Measurements from ENCODE around the gene COLQ. TPM values are rescaled to one million over a fixed set of nuclear protein-coding genes. Genes with fewer than 3 reads are reported as not detected.
A peak's percentile ranks its signal among the peaks of the same experiment; 100 is the strongest.

COLQ gene
- total RNA-seq, 2 experiments from 2014 or later: 2.3 to 2.9 TPM

DNA sequence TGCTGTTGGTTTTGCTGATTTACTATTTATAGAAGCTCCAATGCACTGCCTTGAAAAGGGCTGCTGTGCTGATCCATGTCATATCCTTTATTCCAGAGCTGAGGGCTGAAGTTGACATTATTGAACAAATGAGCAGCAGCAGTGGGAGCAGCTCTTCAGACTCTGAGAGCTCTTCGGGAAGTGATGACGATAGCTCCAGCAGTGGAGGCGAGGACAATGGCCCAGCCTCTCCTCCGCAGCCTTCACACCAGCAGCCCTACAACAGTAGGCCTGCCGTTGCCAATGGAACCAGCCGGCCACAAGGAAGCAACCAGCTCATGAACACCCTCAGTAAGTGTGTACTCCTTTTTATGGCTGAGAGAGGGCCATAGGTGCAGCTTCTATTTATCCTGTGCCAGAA lies 85.3 kb downstream of the COLQ start:
- Mint-ChIP-seq H3K4me3 (no peak overlapping the region), H3K36me3 (ENCODE audit: low read depth) (peaks cover 55% of the 10 kb centered on the region), H3K27ac (no peak overlapping the region), H3K9me3 (no peaks in the 10 kb centered on the region), H3K4me1 (ENCODE audit: low read depth) (peaks cover 15% of the 10 kb centered on the region), H3K27me3 (no peaks in the 10 kb centered on the region)
- ATAC-seq (no peak), DNase-seq (no peak)
- ChIA-PET POLR2A (interaction anchor here (0.6 kb wide), 1 partner anchor 186 kb away, joined by 4 read pairs; no protein-coding TSS in a partner anchor), CTCF (no interaction called here)
- TF ChIP-seq, protein P1, sequence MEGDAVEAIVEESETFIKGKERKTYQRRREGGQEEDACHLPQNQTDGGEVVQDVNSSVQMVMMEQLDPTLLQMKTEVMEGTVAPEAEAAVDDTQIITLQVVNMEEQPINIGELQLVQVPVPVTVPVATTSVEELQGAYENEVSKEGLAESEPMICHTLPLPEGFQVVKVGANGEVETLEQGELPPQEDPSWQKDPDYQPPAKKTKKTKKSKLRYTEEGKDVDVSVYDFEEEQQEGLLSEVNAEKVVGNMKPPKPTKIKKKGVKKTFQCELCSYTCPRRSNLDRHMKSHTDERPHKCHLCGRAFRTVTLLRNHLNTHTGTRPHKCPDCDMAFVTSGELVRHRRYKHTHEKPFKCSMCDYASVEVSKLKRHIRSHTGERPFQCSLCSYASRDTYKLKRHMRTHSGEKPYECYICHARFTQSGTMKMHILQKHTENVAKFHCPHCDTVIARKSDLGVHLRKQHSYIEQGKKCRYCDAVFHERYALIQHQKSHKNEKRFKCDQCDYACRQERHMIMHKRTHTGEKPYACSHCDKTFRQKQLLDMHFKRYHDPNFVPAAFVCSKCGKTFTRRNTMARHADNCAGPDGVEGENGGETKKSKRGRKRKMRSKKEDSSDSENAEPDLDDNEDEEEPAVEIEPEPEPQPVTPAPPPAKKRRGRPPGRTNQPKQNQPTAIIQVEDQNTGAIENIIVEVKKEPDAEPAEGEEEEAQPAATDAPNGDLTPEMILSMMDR (IDR thresholded peaks at IDR 0.05): no peak
- intact Hi-C loops (cut with micrococcal nuclease): no loop called here

DNA sequence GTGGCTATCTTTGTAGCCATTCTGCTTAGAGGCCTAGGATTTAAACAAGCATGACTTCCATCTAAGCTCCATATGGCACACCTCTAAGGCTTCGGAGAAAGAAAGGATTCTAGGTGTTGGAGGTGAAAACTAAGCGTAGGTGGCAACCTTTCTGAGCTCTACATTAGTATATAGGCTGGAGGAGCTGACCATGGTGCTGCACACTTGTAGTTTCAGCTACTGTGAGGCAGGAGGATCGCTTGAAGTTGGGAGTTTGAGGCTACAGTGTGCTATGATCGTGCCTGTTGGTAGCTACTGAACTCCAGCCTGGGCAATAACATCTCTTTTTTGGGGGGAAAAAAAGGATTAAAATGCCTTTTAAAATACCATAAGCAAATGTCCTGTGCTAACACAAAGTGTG lies 86.8 kb downstream of the COLQ start:
- no peaks in the 10 kb centered on the region for H3K27me3 Mint-ChIP-seq
- CTCF ChIA-PET: no interaction called here

DNA sequence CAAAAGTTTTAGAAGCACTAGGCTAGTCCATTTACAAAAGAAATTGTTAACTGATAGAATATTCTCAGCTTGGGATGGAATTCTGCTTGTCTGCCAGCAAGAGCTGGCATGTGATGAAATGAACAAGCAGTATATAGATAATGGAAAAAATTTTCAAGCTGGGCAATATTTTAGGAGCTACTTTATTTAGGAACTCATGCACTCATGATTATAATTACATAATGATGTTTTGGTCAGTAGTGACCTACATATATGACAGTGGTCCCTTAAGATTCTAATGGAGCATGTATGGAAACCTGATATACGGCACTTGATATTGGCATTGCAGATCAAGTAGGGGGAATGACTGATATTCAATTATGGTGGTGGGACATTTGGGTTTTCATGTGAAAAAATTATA lies 88.0 kb downstream of the COLQ start:
- H3K4me1 Mint-ChIP-seq (ENCODE audit: low read depth): peaks cover 25% of the 10 kb centered on the region
- TF ChIP-seq, protein P1 (IDR thresholded peaks at IDR 0.05): no peak
- CTCF ChIA-PET: interaction anchor here (1.9 kb wide), 1 partner anchor 28 kb away, joined by 4 read pairs; no protein-coding TSS in a partner anchor
- no peak for ATAC-seq
- H3K27me3 Mint-ChIP-seq: no peaks in the 10 kb centered on the region
- H3K27ac Mint-ChIP-seq: no peak overlapping the region
- intact Hi-C loops (cut with micrococcal nuclease): no loop called here
- POLR2A ChIA-PET: interaction anchor here (1.1 kb wide), 1 partner anchor 109 kb away, joined by 3 read pairs; no protein-coding TSS in a partner anchor
- H3K9me3 Mint-ChIP-seq: no peaks in the 10 kb centered on the region
- peaks cover 38% of the 10 kb centered on the region for H3K36me3 Mint-ChIP-seq (ENCODE audit: low read depth)
- DNase-seq: no peak
- no peak overlapping the region for H3K4me3 Mint-ChIP-seq

More for the DNA sequence above, 86.8 kb downstream of the COLQ start:
- Mint-ChIP-seq H3K9me3 (no peaks in the 10 kb centered on the region), H3K27ac (no peak overlapping the region), H3K36me3 (ENCODE audit: low read depth) (peaks cover 44% of the 10 kb centered on the region), H3K4me3 (no peak overlapping the region), H3K4me1 (ENCODE audit: low read depth) (peaks cover 15% of the 10 kb centered on the region)
- DNase-seq (peak; percentile 16), ATAC-seq (no peak)
- POLR2A ChIA-PET: interaction anchor here (1.2 kb wide), 1 partner anchor 35 kb away, joined by 3 read pairs; no protein-coding TSS in a partner anchor
- intact Hi-C loops (cut with micrococcal nuclease): no loop called here
- TF ChIP-seq, protein P1 (IDR thresholded peaks at IDR 0.05): no peak

DNA sequence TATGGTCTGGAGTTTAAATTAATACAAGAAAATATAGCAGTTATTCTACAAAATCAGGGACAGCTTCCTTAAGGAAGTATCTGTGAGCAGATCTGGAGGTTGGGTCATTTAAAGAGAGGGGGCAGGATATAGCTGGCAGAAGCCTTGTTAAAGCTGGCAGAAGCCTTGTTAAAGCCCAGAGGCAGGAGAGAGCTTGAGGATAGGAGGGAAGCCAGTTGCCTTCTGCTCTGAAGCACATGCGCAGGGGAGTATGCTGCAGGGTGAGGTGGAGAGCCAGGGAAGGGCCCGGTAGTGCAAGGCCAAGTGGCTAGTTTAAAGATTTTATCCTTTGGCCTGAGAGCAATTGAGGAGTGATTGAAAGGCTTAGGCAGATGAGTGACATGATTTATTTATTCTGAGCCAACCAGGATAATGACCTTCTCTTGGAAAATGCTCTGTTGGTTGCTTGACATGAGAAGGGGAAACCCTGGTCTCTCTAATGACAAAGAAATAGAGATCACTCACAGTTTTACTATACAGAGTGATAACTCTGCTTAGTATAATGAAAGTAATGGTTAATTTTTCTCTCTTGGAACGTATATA lies 90.2 kb downstream of the COLQ start:
- peaks cover 37% of the 10 kb centered on the region for H3K36me3 Mint-ChIP-seq (ENCODE audit: low read depth)
- H3K27ac Mint-ChIP-seq: peak overlapping the region; percentile 3
- peaks cover 4% of the 10 kb centered on the region for H3K9me3 Mint-ChIP-seq
- no peak for DNase-seq
- no peak overlapping the region for H3K4me3 Mint-ChIP-seq
- TF ChIP-seq, protein P1 (IDR thresholded peaks at IDR 0.05): no peak
- peaks cover 32% of the 10 kb centered on the region for H3K4me1 Mint-ChIP-seq (ENCODE audit: low read depth)
- ChIA-PET CTCF (interaction anchor here (0.8 to 3.0 kb wide), 7 partner anchors 26 to 323 kb away, joined by 3 to 15 read pairs (median 4); partner anchors contain the start of gene CAPN7), POLR2A (interaction anchor here (0.7 kb wide), 1 partner anchor 214 kb away, joined by 3 read pairs; no protein-coding TSS in a partner anchor)
- H3K27me3 Mint-ChIP-seq: no peaks in the 10 kb centered on the region
- intact Hi-C loops (cut with micrococcal nuclease): no loop called here
- no peak for ATAC-seq

DNA sequence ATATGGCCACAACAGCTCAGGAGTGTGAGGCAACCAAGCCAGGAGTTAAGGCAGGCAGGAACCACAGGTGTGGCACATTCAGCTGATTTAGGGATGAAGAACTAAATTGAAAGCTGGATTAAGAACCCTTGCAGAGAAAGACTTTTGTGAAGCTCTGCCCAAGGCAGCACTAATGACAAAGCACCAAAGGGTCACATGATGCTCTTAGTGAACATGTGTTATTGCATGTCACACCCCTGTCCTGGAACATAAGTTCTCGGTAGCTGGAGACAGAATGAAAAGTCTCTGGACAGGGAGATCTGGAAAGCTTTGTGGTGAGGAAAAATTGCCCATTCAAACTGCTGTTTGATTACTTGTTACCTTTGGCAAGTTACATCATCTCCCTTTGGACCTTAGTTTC lies 90.9 kb downstream of the COLQ start:
- ChIA-PET POLR2A (interaction anchor here (0.6 to 0.7 kb wide), 2 partner anchors 14 to 213 kb away, joined by 3 read pairs; no protein-coding TSS in a partner anchor), CTCF (interaction anchor here (0.8 to 3.0 kb wide), 9 partner anchors 11 to 322 kb away, joined by 3 to 15 read pairs (median 4); partner anchors contain the start of gene CAPN7)
- Mint-ChIP-seq H3K27ac (peak overlapping the region; percentile 26), H3K36me3 (ENCODE audit: low read depth) (peaks cover 41% of the 10 kb centered on the region), H3K9me3 (peaks cover 4% of the 10 kb centered on the region), H3K27me3 (no peaks in the 10 kb centered on the region), H3K4me1 (ENCODE audit: low read depth) (peaks cover 38% of the 10 kb centered on the region), H3K4me3 (no peak overlapping the region)
- intact Hi-C loops (cut with micrococcal nuclease): no loop called here
- ATAC-seq (no peak), DNase-seq (no peak)
- TF ChIP-seq, protein P1 (IDR thresholded peaks at IDR 0.05): no peak

All from activated CD8-positive, alpha-beta T cell treated with anti-CD3 and anti-CD28 coated beads for 36 hours (primary cell).